GM21381 (cell line): ENCODE measurements around the gene ANGPTL1.

Experiments
- ATAC-seq: cut with Tn5 transposase; IDR thresholded peaks from one replicate; pipeline ENCODE4 v1.9.1; 2021; ENCODE audit warnings: mild to moderate bottlenecking, moderate library complexity; ENCODE audit not compliant: unreplicated experiment

ANGPTL1 gene

GRCh38 chr1:178870944-178871343 is at the start of gene ANGPTL1:
Gene ANGPTL1 (minus strand): TSS chr1:178871077. CDS start chr1:178865776, 5,301 bp downstream.
- no peak for ATAC-seq

GRCh38 chr1:178919581-178919980 is 48.7 kb upstream of the ANGPTL1 start:
- no peak for ATAC-seq

GRCh38 chr1:178918955-178919354 is 48.1 kb upstream of the ANGPTL1 start:
- no peak for ATAC-seq

- ATAC-seq = no peak
Observed at GRCh38 chr1:178918308-178918707, 47.4 kb upstream of the ANGPTL1 start.

GRCh38 chr1:178916448-178917174 is 45.7 kb upstream of the ANGPTL1 start:
- ATAC-seq = peak; percentile 55

GRCh38 chr1:178912597-178912996 is 41.7 kb upstream of the ANGPTL1 start:
- ATAC-seq = no peak

- no peak for ATAC-seq
Observed at GRCh38 chr1:178910023-178910422, 39.1 kb upstream of the ANGPTL1 start.

- ATAC-seq = no peak
Observed at GRCh38 chr1:178908358-178908757, 37.5 kb upstream of the ANGPTL1 start.

- ATAC-seq = no peak
Observed at GRCh38 chr1:178901482-178902125, 30.7 kb upstream of the ANGPTL1 start.

GRCh38 chr1:178899402-178899801 is 28.5 kb upstream of the ANGPTL1 start:
- ATAC-seq = no peak

- no peak for ATAC-seq
Observed at GRCh38 chr1:178898401-178898800, 27.5 kb upstream of the ANGPTL1 start.

GRCh38 chr1:178895928-178896327 is 25.1 kb upstream of the ANGPTL1 start:
- no peak for ATAC-seq

- ATAC-seq = no peak
Observed at GRCh38 chr1:178886551-178886950, 15.7 kb upstream of the ANGPTL1 start.

- no peak for ATAC-seq
Observed at GRCh38 chr1:178885869-178886268, 15.0 kb upstream of the ANGPTL1 start.

GRCh38 chr1:178881950-178882349 is 11.1 kb upstream of the ANGPTL1 start:
- ATAC-seq = no peak

GRCh38 chr1:178877896-178878295 is 7.0 kb upstream of the ANGPTL1 start:
- no peak for ATAC-seq

GRCh38 chr1:178875936-178876335 is 5.1 kb upstream of the ANGPTL1 start:
- ATAC-seq = no peak

GRCh38 chr1:178874966-178875365 is 4.1 kb upstream of the ANGPTL1 start:
- ATAC-seq = no peak

- no peak for ATAC-seq
Observed at GRCh38 chr1:178871551-178872320, 859 bp upstream of the ANGPTL1 start.

GRCh38 chr1:178870221-178870620 is 656 bp downstream of the ANGPTL1 start:
- ATAC-seq = no peak

- no peak for ATAC-seq
Observed at GRCh38 chr1:178869119-178869697, 1.7 kb downstream of the ANGPTL1 start.
